ENCODE data around the gene HCN2.
A peak's percentile ranks its signal among the peaks of the same experiment; 100 is the strongest.

The HCN2 gene

GRCh38 chr19:589693-590395 lies at the start of gene HCN2:
HCN2 (plus strand) TSS chr19:589881; CDS start chr19:589946, 65 bp downstream.
- DNase-seq: no peak

- no peak for DNase-seq
Measured at GRCh38 chr19:540867-541637, 48.6 kb upstream of the HCN2 start.

GRCh38 chr19:541699-542098 lies 48.0 kb upstream of the HCN2 start:
- no peak for DNase-seq

- no peak for DNase-seq
Measured at GRCh38 chr19:542173-542866, 47.4 kb upstream of the HCN2 start.

GRCh38 chr19:543910-544608 lies 45.6 kb upstream of the HCN2 start, which contains the start of gene GZMM:
GZMM (plus strand) TSS chr19:544053; CDS start chr19:544072, 19 bp downstream.
- DNase-seq: no peak

GRCh38 chr19:547117-547516 lies 42.6 kb upstream of the HCN2 start:
- no peak for DNase-seq

- no peak for DNase-seq
Measured at GRCh38 chr19:547836-548720, 41.6 kb upstream of the HCN2 start.

- DNase-seq: no peak
Measured at GRCh38 chr19:548886-549830, 40.5 kb upstream of the HCN2 start.

- DNase-seq: no peak
Measured at GRCh38 chr19:554817-555216, 34.9 kb upstream of the HCN2 start.

- DNase-seq: no peak
Measured at GRCh38 chr19:555474-555808, 34.2 kb upstream of the HCN2 start.

GRCh38 chr19:556611-557382 lies 32.9 kb upstream of the HCN2 start:
- no peak for DNase-seq

GRCh38 chr19:558770-559439 lies 30.8 kb upstream of the HCN2 start:
- DNase-seq: no peak

GRCh38 chr19:560121-560520 lies 29.6 kb upstream of the HCN2 start:
- DNase-seq: no peak

- no peak for DNase-seq
Measured at GRCh38 chr19:566403-566802, 23.3 kb upstream of the HCN2 start.

- DNase-seq: no peak
Measured at GRCh38 chr19:566844-567243, 22.8 kb upstream of the HCN2 start.

- no peak for DNase-seq
Measured at GRCh38 chr19:567296-567900, 22.3 kb upstream of the HCN2 start.

GRCh38 chr19:570251-570686 lies 19.4 kb upstream of the HCN2 start:
- DNase-seq: no peak

GRCh38 chr19:570937-571565 lies 18.6 kb upstream of the HCN2 start:
- DNase-seq: peak; percentile 47

GRCh38 chr19:571566-571974 lies 18.1 kb upstream of the HCN2 start:
- DNase-seq: no peak

All from NCI-H1105 (cell line).